H1 (cell line): ENCODE data around the gene AGFG2.

Experiments used
- BRCA1 ChIP-seq: IDR thresholded peaks from 2 replicates; pipeline ENCODE4 v1.6.1; 2012; ENCODE audit warnings: low read depth, low read length, improper control_type of control experiment
- CTCF ChIP-seq, 3 experiments: IDR thresholded peaks; 1 replicate in 2 of 3; 2 replicates in 1 of 3; pipeline versions ENCODE4 v1.5.1 to v1.6.1; 2011; ENCODE audit warnings: low read length in 3 of 3, mild to moderate bottlenecking in 3 of 3, inconsistent platforms in 2 of 3, low read depth in 1 of 3, moderate library complexity in 1 of 3; ENCODE audit not compliant: insufficient read depth in 1 of 3; ENCODE audit errors: control extremely low read depth in 1 of 3
- KDM1A ChIP-seq: fragments of 200-600, 300-600 bp; sonication (generic); IDR thresholded peaks from 2 replicates; pipeline ENCODE4 v1.7.1; 2016; ENCODE audit warnings: mild to moderate bottlenecking, low read length, borderline replicate concordance
- POLR2AphosphoS5 ChIP-seq: IDR thresholded peaks from 2 replicates; pipeline ENCODE4 v1.6.1; 2011; ENCODE audit warnings: low read depth, low read length

GRCh38 chr7:100563100-100563564 lies 24.1 kb downstream of the AGFG2 start:
- TF ChIP-seq BRCA1 (no peak), POLR2AphosphoS5 (no peak), CTCF (IDR thresholded peaks at IDR 0.05; ENCODE audit: control extremely low read depth in 1 of 3, insufficient read depth in 1 of 3, low read depth in 1 of 3, low read length in 3 of 3) (no peak), KDM1A (no peak)
